PC-3 (cell line): ENCODE results near the gene C11orf21.

ENCODE experiments used
- EZH2 ChIP-seq: fragments of 300-600 bp; sonication (generic); IDR thresholded peaks from one replicate; pipeline ENCODE4 v1.6.1; 2017; ENCODE audit warnings: antibody characterized with exemption, mild to moderate bottlenecking, low read length; ENCODE audit not compliant: unreplicated experiment
- EZH2phosphoT487 ChIP-seq: fragments of 300-600 bp; sonication (generic); IDR thresholded peaks from 2 replicates; pipeline ENCODE4 v1.6.1; 2018; ENCODE audit warnings: mild to moderate bottlenecking, antibody characterized with exemption, low read length, borderline replicate concordance
- TF ChIP-seq, protein P1 (sequence below): fragments of 300-600 bp; sonication (generic); conservative IDR thresholded peaks from 2 replicates; pipeline ENCODE4 v1.5.1; 2017; ENCODE audit warnings: antibody characterized with exemption, low read depth, mild to moderate bottlenecking, low read length

- TF ChIP-seq, protein P1, sequence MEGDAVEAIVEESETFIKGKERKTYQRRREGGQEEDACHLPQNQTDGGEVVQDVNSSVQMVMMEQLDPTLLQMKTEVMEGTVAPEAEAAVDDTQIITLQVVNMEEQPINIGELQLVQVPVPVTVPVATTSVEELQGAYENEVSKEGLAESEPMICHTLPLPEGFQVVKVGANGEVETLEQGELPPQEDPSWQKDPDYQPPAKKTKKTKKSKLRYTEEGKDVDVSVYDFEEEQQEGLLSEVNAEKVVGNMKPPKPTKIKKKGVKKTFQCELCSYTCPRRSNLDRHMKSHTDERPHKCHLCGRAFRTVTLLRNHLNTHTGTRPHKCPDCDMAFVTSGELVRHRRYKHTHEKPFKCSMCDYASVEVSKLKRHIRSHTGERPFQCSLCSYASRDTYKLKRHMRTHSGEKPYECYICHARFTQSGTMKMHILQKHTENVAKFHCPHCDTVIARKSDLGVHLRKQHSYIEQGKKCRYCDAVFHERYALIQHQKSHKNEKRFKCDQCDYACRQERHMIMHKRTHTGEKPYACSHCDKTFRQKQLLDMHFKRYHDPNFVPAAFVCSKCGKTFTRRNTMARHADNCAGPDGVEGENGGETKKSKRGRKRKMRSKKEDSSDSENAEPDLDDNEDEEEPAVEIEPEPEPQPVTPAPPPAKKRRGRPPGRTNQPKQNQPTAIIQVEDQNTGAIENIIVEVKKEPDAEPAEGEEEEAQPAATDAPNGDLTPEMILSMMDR = no peak
- TF ChIP-seq EZH2 (no peak), EZH2phosphoT487 (no peak)
These were observed 45.0 kb upstream of the C11orf21 start for GRCh38 chr11:2346586-2347307.
